Adrenal gland (tissue), 12 donors: ENCODE data around the gene DNAH6. TPM values are rescaled to one million over a fixed set of nuclear protein-coding genes. Genes with fewer than 3 reads are reported as not detected.

ENCODE experiments used
- DNase-seq, 7 donors: peaks; one replicate each; pipeline ENCODE4 v3.0.0-alpha.2; 2019 to 2020
- H3K27ac ChIP-seq, 5 donors: fragments of 200-600 bp; sonication (generic) in 4 of 5; 1 replicate in 3 of 5; 2 replicates in 2 of 5; pipeline versions ENCODE4 v1.5.1 to v1.8.0; 2016 to 2020; ENCODE audit warnings: mild to moderate bottlenecking in 1 of 5
- H3K27me3 ChIP-seq: fragments of 200-600 bp; 2 replicates; pipeline ENCODE4 v1.8.0; 2021
- H3K36me3 ChIP-seq, 2 donors: fragments of 200-600 bp; replicated peaks in 1 of 2; 1 replicate in 1 of 2; 2 replicates in 1 of 2; pipeline versions ENCODE4 v1.5.1 to v1.8.0; 2018 to 2022
- H3K4me1 ChIP-seq, 2 donors: fragments of 200-600 bp; replicated peaks in 1 of 2; 1 replicate in 1 of 2; 2 replicates in 1 of 2; pipeline versions ENCODE4 v1.5.1 to v1.8.0; 2018 to 2021
- H3K4me3 ChIP-seq, 4 donors: fragments of 200-600 bp; sonication (generic) in 3 of 4; one replicate each; pipeline ENCODE4 v1.5.1; 2016 to 2018
- H3K9me3 ChIP-seq, 3 donors: fragments of 200-600 bp; sonication (generic) in 1 of 3; replicated peaks in 1 of 3; 1 replicate in 2 of 3; 2 replicates in 1 of 3; pipeline versions ENCODE4 v1.5.1 to v1.8.0; 2016 to 2021
- CTCF ChIP-seq, 6 experiments: fragments of 450-650 bp in 4 of 6; fragments of 200-600 bp in 2 of 6; sonication (generic) in 1 of 6; IDR thresholded peaks; 1 replicate in 5 of 6; 2 replicates in 1 of 6; pipeline versions ENCODE4 v1.5.1 to v1.8.0; 2016 to 2021; ENCODE audit warnings: antibody characterized with exemption in 6 of 6, mild to moderate bottlenecking in 2 of 6, moderate library complexity in 1 of 6
- POLR2A ChIP-seq, 2 donors: fragments of 450-650 bp; IDR thresholded peaks; one replicate each; pipeline ENCODE4 v1.6.1; 2017; ENCODE audit warnings: antibody characterized with exemption in 2 of 2, mild to moderate bottlenecking in 2 of 2, moderate library complexity in 1 of 2
- WGBS, 4 donors: extraction: QIAGEN DNeasy Blood & Tissue Kit in 2 of 4; methylation state at CpG; one replicate each; pipeline versions ENCODE4 v1.1.5 to v1.1.7; 2013 to 2017; 5-methylcytosine and 5-hydroxymethylcytosine counted together
- intact Hi-C, 2 donors: fragments of 100-400 bp; cut with DNase I; formaldehyde crosslinking; loops; one replicate each; pipeline versions ENCODE4 v1.14.1 to v1.15.0; 2022 to 2023
- polyA plus RNA-seq, 3 donors: library from polyadenylated mRNA; stranded (reverse); fragments of 200-250 nt in 2 of 3; fragments of 350-450 nt in 1 of 3; fragmentation: Illumina TruSeq in 1 of 3; extraction: RNeasy Lipid Tissue Mini Kit (QIAGEN cat#74804) in 1 of 3; gene quantifications; one replicate each; pipeline ENCODE4 v1.2.3, GENCODE V29; 2013 to 2014
- total RNA-seq, 9 donors: library from RNA; depleted of rRNA in 4 of 9; stranded (reverse); fragments of >200 nt in 4 of 9; fragments of 120-200 nt in 1 of 9; fragmentation: NEBNext Ultra II Directional in 1 of 9; extraction: Animal tissue kit (Norgen Biotek cat#: 25700) in 1 of 9; gene quantifications; one replicate each; pipeline versions ENCODE4 v1.1.0 to v1.2.4, GENCODE V29; 2013 to 2023
- donor health status: healthy with polysubstance abuse.
- donor health status: Bipolar disorder and iron deficiency.
- donor health status: DM: yes; HTN: yes; CAD: no.
- donor health status: DM: no; HTN: no; CAD: no.
- donor health status: DM: no; HTN: no; CAD: no.
- donor health status: DM: yes; HTN: yes; CAD: no.

DNAH6 gene
- total and polyA plus RNA-seq, 12 donors = 0.06 to 0.74 (median 0.28) TPM

DNA sequence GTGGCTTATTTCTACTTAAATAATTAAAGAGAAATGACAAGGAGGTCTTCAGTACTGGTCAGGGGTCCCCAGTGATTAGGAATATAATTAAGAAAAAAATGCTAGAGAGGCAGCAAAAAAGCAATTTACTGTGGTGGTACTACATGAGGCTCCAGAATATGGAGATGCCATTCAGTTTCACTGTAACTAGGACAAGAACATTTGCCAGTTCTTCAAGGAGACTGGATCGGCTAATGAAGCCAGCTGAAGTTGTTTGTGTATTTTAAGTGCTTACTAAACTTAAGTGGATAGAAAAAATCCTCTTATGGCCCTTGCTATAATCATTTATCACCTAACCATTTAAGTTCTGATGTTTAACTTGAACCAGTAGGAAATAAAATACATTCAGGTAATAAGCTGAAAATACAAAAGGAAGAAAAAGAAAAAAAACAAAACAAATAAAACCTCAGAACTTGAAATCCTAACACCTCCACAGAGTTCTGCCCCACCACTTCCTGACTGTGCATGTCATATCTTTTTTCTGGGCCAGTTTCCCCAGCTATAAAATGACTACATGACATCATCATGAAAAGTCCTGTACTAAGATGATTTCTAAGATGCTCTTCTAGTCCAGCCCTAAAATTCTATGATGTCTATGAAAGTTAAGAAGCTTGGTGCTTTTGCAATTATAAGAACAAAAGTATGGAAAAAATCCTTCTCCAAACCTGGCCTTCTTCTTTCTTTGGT lies 266.6 kb downstream of the DNAH6 start:
- Histone ChIP-seq H3K4me3 (no peak overlapping the region), H3K9me3 (no peaks in the 10 kb centered on the region), H3K36me3 (no peaks in the 10 kb centered on the region), H3K27ac (no peak overlapping the region), H3K27me3 (no peaks in the 10 kb centered on the region), H3K4me1 (no peaks in the 10 kb centered on the region)
- no peak for TF ChIP-seq POLR2A (IDR thresholded peaks at IDR 0.05)
- no peak for TF ChIP-seq CTCF (IDR thresholded peaks at IDR 0.05)
- 52 to 72% (median 67%) methylated on average over 1 of the region's 1 CpG for WGBS, 4 donors
- DNase-seq = no peak
- intact Hi-C loops = no loop called here

- no peaks in the 10 kb centered on the region for H3K36me3 ChIP-seq
- H3K27me3 ChIP-seq = no peaks in the 10 kb centered on the region
- H3K4me3 ChIP-seq = no peak overlapping the region
- 77 to 86% (median 81%) methylated on average over 4 of the region's 4 CpGs for WGBS, 4 donors
- no peak overlapping the region for H3K27ac ChIP-seq
- TF ChIP-seq CTCF (IDR thresholded peaks at IDR 0.05) (no peak), POLR2A (IDR thresholded peaks at IDR 0.05) (no peak)
- no peaks in the 10 kb centered on the region for H3K9me3 ChIP-seq
- DNase-seq = no peak
- intact Hi-C loops = no loop called here
- no peaks in the 10 kb centered on the region for H3K4me1 ChIP-seq
Observed at GRCh38 chr2:84785950-84786349, 269.7 kb downstream of the DNAH6 start.

DNA sequence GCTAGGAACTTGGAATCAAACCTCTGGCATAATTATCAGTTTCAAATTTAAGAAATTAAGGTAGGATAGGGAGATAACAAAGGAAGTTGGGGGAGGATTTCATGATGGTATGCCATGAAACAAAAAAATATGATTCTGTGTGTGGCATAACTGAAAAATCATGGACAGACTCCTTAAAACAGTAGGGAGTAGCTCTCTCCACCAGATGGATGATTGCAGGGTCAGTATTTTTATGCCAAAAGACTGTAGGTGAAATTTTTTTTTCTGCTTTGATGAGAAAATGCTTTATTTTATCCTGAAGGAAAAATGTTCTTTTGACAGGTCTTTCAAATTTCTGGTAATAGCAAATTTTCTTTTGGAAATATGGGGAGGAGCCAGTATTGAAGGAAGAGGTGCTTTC lies 270.3 kb downstream of the DNAH6 start:
- Histone ChIP-seq H3K9me3 (no peaks in the 10 kb centered on the region), H3K4me3 (no peak overlapping the region), H3K27me3 (no peaks in the 10 kb centered on the region), H3K4me1 (no peaks in the 10 kb centered on the region), H3K36me3 (no peaks in the 10 kb centered on the region), H3K27ac (no peak overlapping the region)
- TF ChIP-seq POLR2A (IDR thresholded peaks at IDR 0.05) = no peak
- no peak for TF ChIP-seq CTCF (IDR thresholded peaks at IDR 0.05)
- DNase-seq = no peak
- intact Hi-C loops = no loop called here

- intact Hi-C loops = no loop called here
- TF ChIP-seq POLR2A (IDR thresholded peaks at IDR 0.05) (no peak), CTCF (IDR thresholded peaks at IDR 0.05) (no peak)
- no peak overlapping the region for H3K4me3 ChIP-seq
- H3K27me3 ChIP-seq = no peaks in the 10 kb centered on the region
- H3K4me1 ChIP-seq = no peaks in the 10 kb centered on the region
- DNase-seq = no peak
- no peaks in the 10 kb centered on the region for H3K9me3 ChIP-seq
- WGBS, 4 donors = 17 to 83% (median 37%) methylated on average over 1 of the region's 1 CpG
- H3K36me3 ChIP-seq = no peaks in the 10 kb centered on the region
- no peak overlapping the region for H3K27ac ChIP-seq
Observed at GRCh38 chr2:84788027-84788426, 271.7 kb downstream of the DNAH6 start.
